Measurements from ENCODE around the gene SAYSD1.
A peak's percentile ranks its signal among the peaks of the same experiment; 100 is the strongest.

Gene SAYSD1

GRCh38 chr6:39062014-39062740, 52.8 kb downstream of the SAYSD1 start:
- Mint-ChIP-seq H3K27me3 (peaks cover 39% of the 10 kb centered on the region), H3K27ac (no peak overlapping the region), H3K9me3 (no peaks in the 10 kb centered on the region), H3K4me1 (no peaks in the 10 kb centered on the region), H3K36me3 (no peaks in the 10 kb centered on the region), H3K4me3 (no peak overlapping the region)
- CTCF ChIA-PET: interaction anchor here (0.6 to 2.0 kb wide), 2 partner anchors 33 to 74 kb away, joined by 3 to 4 read pairs; no protein-coding TSS in a partner anchor
- no peak for DNase-seq

- no peaks in the 10 kb centered on the region for H3K9me3 Mint-ChIP-seq
- DNase-seq: no peak
- no peaks in the 10 kb centered on the region for H3K4me1 Mint-ChIP-seq
- peaks cover 38% of the 10 kb centered on the region for H3K27me3 Mint-ChIP-seq
- no peak overlapping the region for H3K4me3 Mint-ChIP-seq
- H3K27ac Mint-ChIP-seq: peak overlapping the region; percentile 24
- H3K36me3 Mint-ChIP-seq: no peaks in the 10 kb centered on the region
- CTCF ChIA-PET: interaction anchor here (2.0 kb wide), 1 partner anchor 32 kb away, joined by 4 read pairs; no protein-coding TSS in a partner anchor
Observed at GRCh38 chr6:39061588-39061987, 53.4 kb downstream of the SAYSD1 start.

DNA sequence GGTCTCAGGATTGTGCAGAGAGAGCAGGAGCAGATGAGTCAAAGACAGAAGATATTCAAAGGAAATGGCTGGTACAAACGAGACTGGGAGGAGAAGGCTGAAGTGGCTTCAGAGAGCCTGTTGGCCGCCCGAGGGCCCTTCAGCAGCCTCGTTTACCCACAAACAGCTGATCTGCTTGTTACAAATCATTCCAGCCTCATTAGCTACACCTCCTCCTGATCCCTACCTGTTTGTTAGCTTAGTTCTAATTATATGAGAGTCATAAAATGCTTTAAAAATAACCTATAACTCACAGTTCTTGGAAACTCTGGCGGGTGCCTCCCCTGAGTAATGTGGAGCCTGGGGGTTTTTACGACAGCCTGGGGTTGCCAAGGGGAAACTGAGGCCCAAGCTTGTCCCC, 53.8 kb downstream of the SAYSD1 start:
- Mint-ChIP-seq H3K4me1 (no peaks in the 10 kb centered on the region), H3K36me3 (no peaks in the 10 kb centered on the region), H3K27me3 (peaks cover 38% of the 10 kb centered on the region), H3K4me3 (no peak overlapping the region), H3K9me3 (no peaks in the 10 kb centered on the region), H3K27ac (peak overlapping the region; percentile 24)
- CTCF ChIA-PET: interaction anchor here (2.0 kb wide), 1 partner anchor 32 kb away, joined by 4 read pairs; no protein-coding TSS in a partner anchor
- no peak for DNase-seq

DNA sequence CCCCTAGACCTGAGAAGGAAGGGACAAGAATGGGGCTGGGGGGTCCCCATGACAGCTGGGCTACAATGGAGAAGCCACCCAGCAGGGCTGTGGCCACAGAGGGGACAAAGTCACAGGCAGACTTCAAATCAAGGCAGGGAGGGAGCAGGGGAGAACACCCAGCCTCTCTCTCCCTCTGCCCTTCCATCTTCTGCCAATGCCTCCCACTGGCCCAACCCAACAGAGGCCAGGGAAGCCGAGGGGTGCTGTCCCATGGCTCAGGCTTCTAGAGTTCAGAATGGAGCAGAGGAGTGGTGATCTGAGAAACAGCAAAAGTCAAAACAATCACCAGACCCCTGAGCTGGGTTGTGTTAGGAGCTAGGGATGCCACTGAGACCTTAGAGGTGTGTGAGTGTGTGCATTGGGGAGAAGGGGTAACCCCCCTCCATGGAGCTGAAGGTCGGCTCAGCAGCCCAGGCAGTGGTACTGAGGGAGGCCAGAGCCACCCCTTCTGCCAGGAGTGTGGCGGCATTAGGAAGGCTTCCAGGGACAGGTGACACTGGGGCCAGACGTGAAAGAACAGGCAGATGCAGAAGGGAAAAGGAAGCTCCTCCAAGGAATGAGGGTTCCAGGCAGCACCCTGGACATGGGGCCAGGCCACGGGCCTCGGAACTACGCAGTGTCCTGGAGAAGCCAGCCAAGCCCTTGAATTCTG, 54.4 kb downstream of the SAYSD1 start:
- Mint-ChIP-seq H3K36me3 (no peaks in the 10 kb centered on the region), H3K9me3 (no peaks in the 10 kb centered on the region), H3K4me3 (no peak overlapping the region), H3K27ac (no peak overlapping the region), H3K4me1 (no peaks in the 10 kb centered on the region), H3K27me3 (peaks cover 42% of the 10 kb centered on the region)
- DNase-seq: no peak
- CTCF ChIA-PET: interaction anchor here (0.8 to 2.0 kb wide), 2 partner anchors 28 to 31 kb away, joined by 4 read pairs; no protein-coding TSS in a partner anchor

DNA sequence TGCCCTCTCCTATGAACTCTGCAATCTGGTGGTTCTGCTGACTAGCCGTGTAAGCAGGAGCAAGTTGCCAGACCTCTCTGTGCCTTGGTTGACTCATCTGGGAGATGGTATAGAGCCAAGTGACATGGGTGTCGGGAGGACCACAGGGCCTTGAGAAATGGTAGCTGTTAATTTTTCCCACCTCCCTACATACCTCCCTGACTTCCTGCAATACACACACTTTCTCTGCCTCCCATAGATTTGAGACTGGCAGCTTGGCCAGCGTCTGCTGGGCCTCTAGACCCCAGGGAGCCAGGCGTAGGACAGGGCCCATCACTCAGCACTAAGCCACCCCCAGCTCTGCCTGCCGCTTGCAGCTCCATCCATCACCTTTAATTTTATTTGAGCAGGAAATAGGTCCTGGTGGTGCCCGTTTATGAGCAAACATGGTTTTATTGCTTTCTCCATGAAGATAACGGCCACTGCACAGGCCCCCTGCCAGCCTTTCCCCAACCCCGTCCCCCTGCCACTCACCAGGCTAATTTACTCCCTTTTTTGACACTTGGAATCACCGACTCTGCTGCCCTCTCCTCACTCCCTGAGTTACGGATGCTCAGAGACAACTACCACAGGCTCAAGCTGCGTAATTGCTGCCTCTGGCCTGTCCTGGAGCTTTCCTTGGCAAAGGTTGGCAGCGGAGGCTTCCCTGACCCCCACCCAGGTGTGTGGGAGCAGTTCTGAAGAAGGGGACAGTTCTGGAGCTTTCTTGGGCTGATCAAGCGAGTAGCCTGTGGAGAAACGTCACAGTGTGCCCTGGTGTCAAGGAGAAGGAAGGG, 55.3 kb downstream of the SAYSD1 start:
- no peak for DNase-seq
- no peaks in the 10 kb centered on the region for H3K9me3 Mint-ChIP-seq
- no peak overlapping the region for H3K27ac Mint-ChIP-seq
- H3K27me3 Mint-ChIP-seq: peaks cover 42% of the 10 kb centered on the region
- H3K4me3 Mint-ChIP-seq: no peak overlapping the region
- CTCF ChIA-PET: interaction anchor here (0.8 kb wide), 1 partner anchor 29 kb away, joined by 4 read pairs; no protein-coding TSS in a partner anchor
- H3K36me3 Mint-ChIP-seq: no peaks in the 10 kb centered on the region
- no peaks in the 10 kb centered on the region for H3K4me1 Mint-ChIP-seq

DNA sequence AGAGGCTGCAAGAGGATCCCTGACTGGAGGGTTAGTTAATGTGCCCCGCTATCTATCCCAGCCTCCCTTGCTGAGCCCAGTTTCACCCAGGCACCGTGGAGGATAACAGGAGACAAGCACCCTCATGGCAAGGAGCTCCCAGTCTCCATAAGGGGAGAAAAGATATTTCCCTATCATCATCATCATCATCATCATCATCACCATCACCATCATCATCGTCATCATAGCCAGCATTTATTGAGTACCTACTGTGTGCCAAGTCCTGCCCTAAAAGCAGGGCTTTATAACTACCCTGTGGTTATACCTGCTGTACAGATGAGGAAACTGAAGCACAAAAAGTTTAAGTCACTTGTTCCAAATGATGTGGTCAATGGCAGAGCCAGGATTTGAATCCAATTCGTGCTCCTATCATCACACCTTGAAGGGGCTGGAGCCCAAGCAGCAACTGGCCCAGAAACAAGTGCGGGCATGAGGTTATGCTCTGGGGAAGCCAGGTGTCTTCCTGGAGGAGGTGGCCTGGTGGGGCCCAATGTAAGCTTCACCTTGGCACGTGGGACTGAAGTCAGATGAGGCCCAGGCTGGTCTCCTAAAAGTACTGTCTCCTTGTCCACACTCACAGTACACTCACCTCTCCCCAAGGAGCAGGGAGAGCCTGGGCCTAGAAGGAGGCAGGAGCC, 56.4 kb downstream of the SAYSD1 start:
- CTCF ChIA-PET: no interaction called here

DNA sequence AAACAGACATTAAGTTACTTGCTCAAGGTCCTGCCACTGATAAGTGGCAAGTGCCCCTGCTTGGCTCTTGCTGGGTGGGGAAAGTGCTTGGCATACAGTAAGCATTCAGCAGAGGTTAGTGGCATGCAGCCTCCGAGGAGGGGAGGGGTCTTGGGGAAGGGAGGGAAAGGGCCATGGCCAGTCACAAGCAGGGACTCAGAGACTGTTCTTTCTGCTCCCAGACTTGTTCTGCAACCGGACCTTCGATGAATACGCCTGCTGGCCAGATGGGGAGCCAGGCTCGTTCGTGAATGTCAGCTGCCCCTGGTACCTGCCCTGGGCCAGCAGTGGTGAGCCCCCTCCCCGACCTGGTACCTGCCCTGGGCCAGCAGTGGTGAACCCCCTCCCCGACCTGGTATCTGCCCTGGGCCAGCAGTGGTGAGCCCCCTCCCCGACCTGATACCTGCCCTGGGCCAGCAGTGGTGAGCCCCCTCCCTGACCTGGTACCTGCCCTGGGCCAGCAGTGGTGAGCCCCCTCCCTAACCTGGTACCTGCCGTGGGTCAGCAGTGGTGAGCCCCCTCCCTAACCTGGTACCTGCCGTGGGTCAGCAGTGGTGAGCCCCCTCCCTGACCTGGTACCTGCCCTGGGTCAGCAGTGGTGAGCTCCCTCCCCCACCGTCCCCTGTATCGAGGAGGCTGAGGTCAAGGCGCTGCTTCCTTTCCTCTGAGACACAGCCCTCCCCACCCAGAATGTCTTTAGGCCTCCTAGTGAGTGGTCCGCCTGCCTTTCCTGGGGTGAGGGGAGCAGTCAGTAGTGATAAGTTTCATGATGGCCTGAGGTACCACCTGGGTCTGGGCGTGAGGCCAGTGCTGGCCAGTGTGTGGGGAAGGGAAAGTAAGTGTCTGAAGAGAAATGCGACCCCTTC, 57.5 kb downstream of the SAYSD1 start:
- H3K9me3 Mint-ChIP-seq: no peaks in the 10 kb centered on the region
- H3K4me1 Mint-ChIP-seq: no peaks in the 10 kb centered on the region
- no peak for DNase-seq
- H3K36me3 Mint-ChIP-seq: no peaks in the 10 kb centered on the region
- no peak overlapping the region for H3K4me3 Mint-ChIP-seq
- no peak overlapping the region for H3K27ac Mint-ChIP-seq
- CTCF ChIA-PET: no interaction called here
- peaks cover 36% of the 10 kb centered on the region for H3K27me3 Mint-ChIP-seq

More for the DNA sequence above, 56.4 kb downstream of the SAYSD1 start:
- Mint-ChIP-seq H3K36me3 (no peaks in the 10 kb centered on the region), H3K4me3 (no peak overlapping the region), H3K4me1 (no peaks in the 10 kb centered on the region), H3K27me3 (peaks cover 31% of the 10 kb centered on the region), H3K27ac (no peak overlapping the region), H3K9me3 (no peaks in the 10 kb centered on the region)
- no peak for DNase-seq

- no peak for DNase-seq
- H3K27me3 Mint-ChIP-seq: peaks cover 41% of the 10 kb centered on the region
- no peaks in the 10 kb centered on the region for H3K9me3 Mint-ChIP-seq
- H3K36me3 Mint-ChIP-seq: no peaks in the 10 kb centered on the region
- peaks cover 4% of the 10 kb centered on the region for H3K4me1 Mint-ChIP-seq
- no peak overlapping the region for H3K4me3 Mint-ChIP-seq
- CTCF ChIA-PET: no interaction called here
- H3K27ac Mint-ChIP-seq: no peak overlapping the region
Observed at GRCh38 chr6:39056681-39057080, 58.3 kb downstream of the SAYSD1 start.

GRCh38 chr6:39056191-39056590, 58.8 kb downstream of the SAYSD1 start:
- Mint-ChIP-seq H3K9me3 (no peaks in the 10 kb centered on the region), H3K27me3 (peaks cover 41% of the 10 kb centered on the region), H3K27ac (no peak overlapping the region), H3K36me3 (no peaks in the 10 kb centered on the region), H3K4me3 (no peak overlapping the region), H3K4me1 (peaks cover 8% of the 10 kb centered on the region)
- no peak for DNase-seq
- CTCF ChIA-PET: no interaction called here

DNA sequence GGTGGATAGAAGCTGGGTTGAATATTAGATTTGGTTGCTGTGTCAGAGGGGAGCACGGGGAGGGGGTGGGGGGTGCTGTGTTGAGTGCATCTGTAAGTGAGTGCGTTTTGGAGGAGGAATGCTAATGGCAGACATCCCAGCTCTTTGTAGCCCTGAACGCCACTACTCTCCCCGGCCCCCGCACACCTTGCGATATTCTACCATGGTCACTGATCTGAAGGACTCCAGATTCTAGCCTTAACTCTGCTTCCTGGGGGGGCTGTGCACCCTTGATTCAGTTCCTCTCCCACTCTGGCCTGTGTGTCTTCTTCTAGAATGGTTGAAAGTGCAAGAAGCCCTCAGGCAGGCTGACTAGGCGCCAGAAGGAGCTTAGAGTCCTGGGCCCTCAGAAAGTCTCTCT, 59.3 kb downstream of the SAYSD1 start:
- H3K27me3 Mint-ChIP-seq: peaks cover 42% of the 10 kb centered on the region
- no peaks in the 10 kb centered on the region for H3K9me3 Mint-ChIP-seq
- H3K4me3 Mint-ChIP-seq: no peak overlapping the region
- H3K4me1 Mint-ChIP-seq: peaks cover 9% of the 10 kb centered on the region
- no peak overlapping the region for H3K27ac Mint-ChIP-seq
- H3K36me3 Mint-ChIP-seq: no peaks in the 10 kb centered on the region
- DNase-seq: peak; percentile 2
- CTCF ChIA-PET: no interaction called here

DNA sequence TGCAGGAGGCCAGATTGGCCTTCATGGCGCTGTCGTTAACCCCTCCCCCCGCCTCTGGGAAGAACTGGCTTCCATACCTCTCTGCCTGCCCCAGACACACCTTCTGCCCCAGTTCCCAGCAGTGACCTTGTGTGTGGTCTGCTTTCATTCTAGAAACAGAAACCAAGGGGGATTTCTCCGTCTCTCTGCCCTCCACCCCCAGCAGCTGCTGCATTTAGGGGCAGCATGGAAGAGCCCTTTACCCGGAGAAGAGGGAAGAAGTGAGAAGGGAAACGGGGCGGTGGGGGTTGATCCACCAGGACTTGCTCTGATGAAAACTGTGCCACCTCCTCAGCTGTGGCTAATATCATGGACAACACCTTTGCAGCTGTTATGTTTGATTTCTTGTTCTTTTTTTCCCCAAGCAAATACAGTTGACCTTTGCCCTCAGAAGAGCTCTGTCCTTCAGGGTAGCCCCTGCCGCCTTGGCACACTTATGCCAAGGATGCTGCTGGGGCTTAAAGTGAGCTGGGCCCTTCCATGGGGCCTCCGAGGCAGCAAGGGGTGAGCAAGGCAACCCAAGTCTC, 60.3 kb downstream of the SAYSD1 start:
- DNase-seq: peak; percentile 2
- Mint-ChIP-seq H3K36me3 (no peaks in the 10 kb centered on the region), H3K4me1 (peaks cover 9% of the 10 kb centered on the region), H3K27me3 (peaks cover 44% of the 10 kb centered on the region), H3K27ac (no peak overlapping the region), H3K4me3 (no peak overlapping the region), H3K9me3 (no peaks in the 10 kb centered on the region)
- CTCF ChIA-PET: no interaction called here
